Colon (tissue), 2 donors: Measurements from ENCODE around the gene POU6F1.

Source experiments
- FAIRE-seq: peaks from 2 replicates; lab custom pipeline; 2012; peaks lifted over from hg19 to GRCh38; lab: Jason Lieb, UNC
- donor health status: control.
- donor health status: control.

The POU6F1 gene

DNA sequence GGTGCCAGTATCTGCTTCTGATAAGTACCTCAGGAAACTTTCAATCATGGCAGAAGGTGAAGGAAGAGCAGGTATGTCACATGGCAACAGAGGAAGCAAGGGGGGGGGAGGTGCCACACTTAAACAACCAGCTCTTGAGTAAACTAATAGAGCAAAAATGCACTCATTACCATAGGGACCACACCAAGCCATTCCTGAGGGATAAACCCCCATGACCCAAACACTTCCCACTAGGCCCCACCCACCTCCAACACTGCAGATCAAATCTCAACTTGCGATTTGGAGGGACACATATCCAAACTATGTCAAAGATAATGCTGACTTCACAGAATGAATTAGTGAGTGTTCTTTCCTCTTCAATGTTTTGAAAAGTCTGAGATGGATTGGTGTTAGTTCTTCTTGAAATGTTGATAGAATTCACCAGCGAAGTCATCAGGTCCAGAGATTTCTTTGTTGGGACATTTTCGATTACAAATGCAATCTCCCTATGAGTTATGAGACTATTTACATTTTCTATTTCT lies 61.6 kb downstream of the POU6F1 start:
- FAIRE-seq: no peak

DNA sequence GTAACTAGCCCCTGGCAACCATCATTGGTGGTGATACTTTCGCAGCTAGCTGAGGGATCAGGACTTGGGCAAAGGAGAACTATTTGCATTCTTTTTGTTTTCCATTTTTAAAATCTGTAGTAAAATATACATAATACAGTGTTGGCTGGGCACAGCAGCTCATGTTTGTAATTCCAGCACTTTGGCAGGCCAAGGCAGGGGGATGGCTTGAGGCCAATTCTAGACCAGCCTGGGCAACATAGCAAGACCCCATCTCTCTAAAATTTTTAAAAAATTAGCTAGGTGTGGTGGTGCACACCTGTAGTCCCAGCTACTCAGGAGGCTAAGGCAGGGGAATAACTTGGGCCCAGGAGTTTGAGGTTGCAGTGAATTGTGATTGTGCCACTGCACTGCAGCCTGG lies 64.9 kb downstream of the POU6F1 start:
- FAIRE-seq: no peak

DNA sequence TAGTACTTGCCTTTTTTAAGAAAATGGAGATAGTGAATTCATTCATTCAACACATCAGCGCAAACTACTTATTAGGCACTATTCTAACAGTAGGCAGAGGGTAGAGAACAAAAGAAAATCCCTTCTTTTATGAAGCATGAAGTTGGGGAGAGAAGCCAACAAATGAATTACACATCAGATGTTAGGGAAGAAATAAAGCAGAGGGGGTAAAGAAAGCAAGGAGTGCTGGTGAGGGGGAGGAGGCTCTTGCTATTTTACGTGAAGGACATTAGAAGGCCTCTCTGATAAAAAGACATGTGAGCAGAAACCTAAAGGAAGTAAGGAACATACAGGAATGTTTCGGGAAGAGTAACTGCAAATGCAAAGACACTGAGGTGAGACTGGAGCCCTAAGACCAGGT lies 67.1 kb downstream of the POU6F1 start:
- FAIRE-seq: no peak

DNA sequence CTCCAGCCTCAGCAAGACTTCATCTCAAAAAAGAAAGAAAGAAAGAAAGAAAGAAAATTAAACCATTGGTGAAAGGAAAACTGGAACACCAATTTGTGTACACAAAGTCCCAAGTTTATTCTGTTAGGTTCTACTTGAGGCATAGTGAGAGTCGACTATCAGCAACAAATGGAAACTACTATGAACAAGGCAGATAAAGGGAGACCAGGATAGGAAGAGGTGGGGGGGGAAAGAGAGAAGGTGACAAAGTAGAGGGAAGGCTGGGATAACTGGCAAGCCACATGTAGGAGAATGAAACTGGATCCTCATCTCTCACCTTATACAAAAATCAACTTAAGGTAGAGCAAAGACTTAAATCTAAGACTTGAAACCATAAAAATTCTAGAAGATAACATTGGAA lies 70.6 kb downstream of the POU6F1 start:
- FAIRE-seq: no peak

DNA sequence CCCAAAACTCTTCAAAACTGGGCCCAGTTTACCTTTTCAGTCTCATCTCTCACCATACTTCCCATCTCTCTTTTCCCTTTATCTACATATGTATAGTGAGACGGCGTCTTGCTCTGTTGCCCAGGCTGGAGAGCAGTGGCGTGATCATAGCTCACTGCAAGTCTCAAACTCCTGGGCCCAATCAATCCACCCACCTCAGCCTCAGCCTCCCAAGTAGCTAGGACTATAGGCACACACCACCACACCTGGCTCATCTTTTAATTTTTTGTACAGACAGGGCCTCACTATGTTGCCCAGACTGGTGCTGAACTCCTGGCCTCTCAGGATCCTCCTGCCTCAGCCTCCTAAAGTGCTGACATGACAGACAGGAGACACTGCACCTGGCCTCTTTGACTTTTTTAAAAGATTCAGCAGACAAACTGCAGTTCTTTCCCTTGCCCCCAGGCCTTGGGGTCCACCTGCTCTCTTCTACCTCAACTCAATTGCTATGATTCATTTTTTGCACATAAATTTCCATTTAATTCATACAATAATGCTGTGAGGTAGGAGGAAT lies 78.5 kb downstream of the POU6F1 start:
- no peak for FAIRE-seq
